GM23338 (cell line): ENCODE data around the gene NTN1. TPM values are rescaled to one million over a fixed set of nuclear protein-coding genes. Genes with fewer than 3 reads are reported as not detected.

ENCODE experiments used
- ATAC-seq: fragments of 200-7000 bp; cut with Tn5 transposase; 3 replicates; pipeline ENCODE4 v1.9.1; 2020
- DNase-seq: peaks from one replicate; pipeline ENCODE4 v3.0.0-alpha.2; 2015; ENCODE audit warnings: low spot score
- H2AFZ ChIP-seq: fragments of 200-600 bp; sonication (generic); 2 replicates; pipeline ENCODE4 v1.8.0; 2016; ENCODE audit warnings: antibody characterized with exemption, mild to moderate bottlenecking, moderate library complexity
- H3F3A ChIP-seq: fragments of 200-600 bp; sonication (generic); replicated peaks from 2 replicates; pipeline ENCODE4 v1.8.0; 2017; ENCODE audit warnings: antibody characterized with exemption, mixed run types, low read depth
- H3K27ac ChIP-seq: fragments of 200-600 bp; sonication (generic); 2 replicates; pipeline ENCODE4 v1.6.1; 2016; ENCODE audit warnings: low read depth
- H3K27me3 ChIP-seq: fragments of 200-600 bp; sonication (generic); 2 replicates; pipeline ENCODE4 v1.8.0; 2016; ENCODE audit warnings: mild to moderate bottlenecking, mixed run types, moderate library complexity; ENCODE audit not compliant: insufficient read depth
- H3K36me3 ChIP-seq: fragments of 200-600 bp; sonication (generic); 2 replicates; pipeline ENCODE4 v1.8.0; 2016; ENCODE audit warnings: mild to moderate bottlenecking; ENCODE audit not compliant: insufficient read depth
- H3K4me1 ChIP-seq: fragments of 200-600 bp; sonication (generic); 2 replicates; pipeline ENCODE4 v1.8.0; 2016; ENCODE audit warnings: mild to moderate bottlenecking, moderate library complexity; ENCODE audit not compliant: insufficient read depth
- H3K4me2 ChIP-seq: fragments of 200-600 bp; sonication (generic); 2 replicates; pipeline ENCODE4 v1.7.1; 2017; ENCODE audit warnings: mixed run types
- H3K4me3 ChIP-seq: fragments of 200-600 bp; sonication (generic); 2 replicates; pipeline ENCODE4 v1.6.1; 2016; ENCODE audit warnings: mixed run types
- H3K79me2 ChIP-seq: fragments of 200-600 bp; sonication (generic); replicated peaks from 2 replicates; pipeline ENCODE4 v1.8.0; 2017; ENCODE audit warnings: mild to moderate bottlenecking; ENCODE audit not compliant: insufficient read depth
- H3K9me2 ChIP-seq: fragments of 200-600 bp; sonication (generic); 2 replicates; pipeline ENCODE4 v1.8.0; 2017; ENCODE audit not compliant: insufficient read depth
- H4K20me1 ChIP-seq: fragments of 200-600 bp; sonication (generic); replicated peaks from 2 replicates; pipeline ENCODE4 v1.8.0; 2017; ENCODE audit warnings: mild to moderate bottlenecking; ENCODE audit not compliant: insufficient read depth
- H3K27ac Mint-ChIP-seq: 2 replicates; pipeline ENCODE4 v1.8.0; 2020; ENCODE audit warnings: inconsistent platforms, mild to moderate bottlenecking, moderate library complexity, mixed read lengths
- H3K27me3 Mint-ChIP-seq: 3 replicates; pipeline ENCODE4 v1.8.0; 2022; ENCODE audit warnings: low read depth, mild to moderate bottlenecking, moderate library complexity, mixed read lengths, inconsistent platforms; ENCODE audit not compliant: insufficient read depth, poor library complexity
- H3K36me3 Mint-ChIP-seq: 3 replicates; pipeline ENCODE4 v1.8.0; 2021; ENCODE audit warnings: low read depth, mild to moderate bottlenecking, inconsistent platforms, moderate library complexity, mixed read lengths
- H3K4me1 Mint-ChIP-seq: 3 replicates; pipeline ENCODE4 v1.8.0; 2020; ENCODE audit warnings: mild to moderate bottlenecking, inconsistent platforms, mixed read lengths
- H3K4me3 Mint-ChIP-seq: 3 replicates; pipeline ENCODE4 v1.8.0; 2021; ENCODE audit warnings: moderate library complexity, mild to moderate bottlenecking, inconsistent platforms, mixed read lengths
- H3K9me3 Mint-ChIP-seq: 3 replicates; pipeline ENCODE4 v1.8.0; 2020; ENCODE audit warnings: moderate library complexity, mild to moderate bottlenecking, inconsistent platforms, mixed read lengths
- EZH2 ChIP-seq: fragments of 200-600 bp; sonication (generic); IDR thresholded peaks from one replicate; pipeline ENCODE4 v1.8.0; 2017; ENCODE audit warnings: antibody characterized with exemption, mild to moderate bottlenecking, low read depth; ENCODE audit not compliant: unreplicated experiment
- EZH2phosphoT487 ChIP-seq: fragments of 200-600 bp; sonication (generic); IDR thresholded peaks from one replicate; pipeline ENCODE4 v1.8.1; 2018; ENCODE audit warnings: antibody characterized with exemption; ENCODE audit not compliant: unreplicated experiment
- JUNB ChIP-seq: IDR thresholded peaks from one replicate; pipeline ENCODE4 v1.6.1; 2016; ENCODE audit warnings: antibody characterized with exemption; ENCODE audit not compliant: unreplicated experiment
- NANOG ChIP-seq: IDR thresholded peaks from 2 replicates; pipeline ENCODE4 v1.6.1; 2016; ENCODE audit warnings: antibody characterized with exemption, borderline replicate concordance
- POLR2AphosphoS5 ChIP-seq: IDR thresholded peaks from 2 replicates; pipeline ENCODE4 v1.6.1; 2016; ENCODE audit warnings: antibody characterized with exemption, low read depth
- STAT1 ChIP-seq: IDR thresholded peaks from one replicate; pipeline ENCODE4 v1.6.1; 2016; ENCODE audit warnings: antibody characterized with exemption; ENCODE audit not compliant: unreplicated experiment
- ZNF114 ChIP-seq: fragments of 250-450 bp; sonication (Bioruptor Pico); IDR thresholded peaks from 2 replicates; pipeline ENCODE4 v1.5.0; 2020; ENCODE audit warnings: mild to moderate bottlenecking, moderate library complexity
- polyA plus RNA-seq: library from polyadenylated mRNA; unstranded; fragments of >200 nt; fragmentation: Nextera tagmentation; extraction: Ambion mirVana; gene quantifications from 2 replicates; pipeline ENCODE4 v1.2.1, GENCODE V29; 2016
- total RNA-seq: library from RNA; depleted of rRNA; stranded (reverse); fragments of >200 nt; shearing (Covaris generic); gene quantifications from 2 replicates; pipeline ENCODE4 v1.2.3, GENCODE V29; 2014
- TF ChIP-seq, protein P1 (sequence below): IDR thresholded peaks from 2 replicates; pipeline ENCODE4 v1.6.1; 2016; ENCODE audit warnings: antibody characterized with exemption
- TF ChIP-seq, protein P2 (sequence below), 2 experiments: fragments of 200-600 bp in 1 of 2; sonication (generic) in 1 of 2; conservative IDR thresholded peaks; 2 replicates each; pipeline versions ENCODE4 v1.5.1 to v1.6.1; 2016 to 2017; ENCODE audit warnings: antibody characterized with exemption in 2 of 2, low read depth in 2 of 2, mild to moderate bottlenecking in 2 of 2, moderate library complexity in 1 of 2
- TF ChIP-seq, protein P3 (sequence below): fragments of 250-450 bp; sonication (Bioruptor Pico); IDR thresholded peaks from 2 replicates; pipeline ENCODE4 v1.5.0; 2020; ENCODE audit warnings: mild to moderate bottlenecking, moderate library complexity
- TF ChIP-seq, protein P4 (sequence below): IDR thresholded peaks from one replicate; pipeline ENCODE4 v1.6.1; 2018; ENCODE audit warnings: antibody characterized with exemption; ENCODE audit not compliant: unreplicated experiment

The NTN1 gene
- total and polyA plus RNA-seq, 2 experiments from 2014 or later = 0.57 to 2.6 TPM

DNA sequence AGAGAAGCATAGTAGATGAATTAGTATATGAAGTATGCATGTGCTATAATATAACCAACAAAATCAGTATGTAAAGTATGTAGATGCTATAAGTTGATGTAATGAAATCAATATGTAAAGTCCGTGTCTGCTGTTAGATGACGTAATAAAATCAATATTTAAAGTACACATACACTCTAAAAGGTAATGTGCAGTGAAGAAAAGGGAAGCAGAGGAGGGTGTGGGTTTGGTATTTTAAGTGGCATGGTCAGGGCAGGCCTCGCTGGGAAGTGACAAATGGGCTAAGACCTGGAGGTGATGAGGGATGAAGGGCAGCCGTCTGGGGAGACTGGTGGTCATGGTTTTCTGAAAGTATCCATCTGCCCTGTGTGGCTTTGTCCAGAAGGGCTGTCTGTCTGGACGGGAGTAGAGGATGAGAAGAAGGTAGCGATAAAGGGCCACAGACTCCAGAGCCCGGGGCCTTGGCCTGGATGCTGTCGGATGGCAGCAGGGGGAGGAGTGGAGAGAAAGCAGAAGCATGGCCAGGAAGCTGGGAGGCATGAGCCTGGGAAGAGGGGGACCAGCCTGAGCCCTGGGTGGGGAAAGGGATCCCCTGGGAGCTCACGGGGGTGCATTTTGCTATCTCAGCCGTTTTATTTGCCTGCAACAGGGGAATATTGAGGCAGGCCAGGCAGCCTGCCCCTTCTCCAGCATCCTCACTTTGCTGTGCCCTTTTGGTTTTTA is 121.6 kb downstream of the NTN1 start (continued):
- no peak for TF ChIP-seq EZH2

DNA sequence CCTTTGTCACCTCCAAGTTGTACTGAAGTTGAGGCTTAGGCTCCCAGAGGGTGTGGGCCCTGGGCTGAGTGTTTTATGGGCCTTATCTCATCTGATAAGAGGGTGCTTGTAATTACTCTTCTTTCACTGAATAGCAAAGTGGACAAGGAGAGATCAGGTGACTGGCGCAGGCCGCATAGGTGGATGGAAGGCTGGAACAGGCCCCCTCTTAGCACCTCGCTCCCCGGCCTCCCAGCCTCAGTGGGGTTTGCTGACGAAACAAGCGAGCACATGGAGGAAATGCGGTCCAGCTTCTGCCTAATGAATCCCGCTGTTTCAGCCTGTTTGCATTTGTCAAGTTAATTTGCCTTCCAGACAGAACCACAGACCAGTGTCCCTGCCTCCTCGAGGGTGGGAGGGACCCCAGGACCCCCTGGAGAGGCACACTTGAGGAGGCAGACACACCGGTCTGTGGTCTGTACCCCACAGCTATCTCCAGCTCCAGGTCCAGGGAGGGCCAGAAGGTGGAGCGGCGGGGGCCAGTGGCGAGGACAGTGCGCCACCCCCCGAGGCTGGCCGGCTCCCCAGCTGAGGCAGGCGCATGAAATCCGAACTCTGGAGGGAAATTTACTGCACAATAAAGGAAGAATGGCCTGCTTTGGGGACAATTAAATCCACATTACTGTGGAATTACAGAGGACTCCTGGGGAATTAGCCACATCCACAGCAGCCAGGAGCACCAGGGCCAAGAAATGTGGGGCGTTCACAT is 123.4 kb downstream of the NTN1 start:
- DNase-seq = no peak
- H3K27ac ChIP-seq = no peak overlapping the region
- TF ChIP-seq, protein P1, sequence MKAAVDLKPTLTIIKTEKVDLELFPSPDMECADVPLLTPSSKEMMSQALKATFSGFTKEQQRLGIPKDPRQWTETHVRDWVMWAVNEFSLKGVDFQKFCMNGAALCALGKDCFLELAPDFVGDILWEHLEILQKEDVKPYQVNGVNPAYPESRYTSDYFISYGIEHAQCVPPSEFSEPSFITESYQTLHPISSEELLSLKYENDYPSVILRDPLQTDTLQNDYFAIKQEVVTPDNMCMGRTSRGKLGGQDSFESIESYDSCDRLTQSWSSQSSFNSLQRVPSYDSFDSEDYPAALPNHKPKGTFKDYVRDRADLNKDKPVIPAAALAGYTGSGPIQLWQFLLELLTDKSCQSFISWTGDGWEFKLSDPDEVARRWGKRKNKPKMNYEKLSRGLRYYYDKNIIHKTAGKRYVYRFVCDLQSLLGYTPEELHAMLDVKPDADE = no peak
- no peak for TF ChIP-seq ZNF114 (CRISPR knock-in tag)
- TF ChIP-seq EZH2 = no peak
- no peak for TF ChIP-seq STAT1
- TF ChIP-seq, protein P2, sequence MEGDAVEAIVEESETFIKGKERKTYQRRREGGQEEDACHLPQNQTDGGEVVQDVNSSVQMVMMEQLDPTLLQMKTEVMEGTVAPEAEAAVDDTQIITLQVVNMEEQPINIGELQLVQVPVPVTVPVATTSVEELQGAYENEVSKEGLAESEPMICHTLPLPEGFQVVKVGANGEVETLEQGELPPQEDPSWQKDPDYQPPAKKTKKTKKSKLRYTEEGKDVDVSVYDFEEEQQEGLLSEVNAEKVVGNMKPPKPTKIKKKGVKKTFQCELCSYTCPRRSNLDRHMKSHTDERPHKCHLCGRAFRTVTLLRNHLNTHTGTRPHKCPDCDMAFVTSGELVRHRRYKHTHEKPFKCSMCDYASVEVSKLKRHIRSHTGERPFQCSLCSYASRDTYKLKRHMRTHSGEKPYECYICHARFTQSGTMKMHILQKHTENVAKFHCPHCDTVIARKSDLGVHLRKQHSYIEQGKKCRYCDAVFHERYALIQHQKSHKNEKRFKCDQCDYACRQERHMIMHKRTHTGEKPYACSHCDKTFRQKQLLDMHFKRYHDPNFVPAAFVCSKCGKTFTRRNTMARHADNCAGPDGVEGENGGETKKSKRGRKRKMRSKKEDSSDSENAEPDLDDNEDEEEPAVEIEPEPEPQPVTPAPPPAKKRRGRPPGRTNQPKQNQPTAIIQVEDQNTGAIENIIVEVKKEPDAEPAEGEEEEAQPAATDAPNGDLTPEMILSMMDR (conservative IDR thresholded peaks at IDR 0.05; ENCODE audit: low read depth in 2 of 2) = no peak
- no peak for TF ChIP-seq JUNB
- no peak for TF ChIP-seq NANOG
- TF ChIP-seq, protein P3, sequence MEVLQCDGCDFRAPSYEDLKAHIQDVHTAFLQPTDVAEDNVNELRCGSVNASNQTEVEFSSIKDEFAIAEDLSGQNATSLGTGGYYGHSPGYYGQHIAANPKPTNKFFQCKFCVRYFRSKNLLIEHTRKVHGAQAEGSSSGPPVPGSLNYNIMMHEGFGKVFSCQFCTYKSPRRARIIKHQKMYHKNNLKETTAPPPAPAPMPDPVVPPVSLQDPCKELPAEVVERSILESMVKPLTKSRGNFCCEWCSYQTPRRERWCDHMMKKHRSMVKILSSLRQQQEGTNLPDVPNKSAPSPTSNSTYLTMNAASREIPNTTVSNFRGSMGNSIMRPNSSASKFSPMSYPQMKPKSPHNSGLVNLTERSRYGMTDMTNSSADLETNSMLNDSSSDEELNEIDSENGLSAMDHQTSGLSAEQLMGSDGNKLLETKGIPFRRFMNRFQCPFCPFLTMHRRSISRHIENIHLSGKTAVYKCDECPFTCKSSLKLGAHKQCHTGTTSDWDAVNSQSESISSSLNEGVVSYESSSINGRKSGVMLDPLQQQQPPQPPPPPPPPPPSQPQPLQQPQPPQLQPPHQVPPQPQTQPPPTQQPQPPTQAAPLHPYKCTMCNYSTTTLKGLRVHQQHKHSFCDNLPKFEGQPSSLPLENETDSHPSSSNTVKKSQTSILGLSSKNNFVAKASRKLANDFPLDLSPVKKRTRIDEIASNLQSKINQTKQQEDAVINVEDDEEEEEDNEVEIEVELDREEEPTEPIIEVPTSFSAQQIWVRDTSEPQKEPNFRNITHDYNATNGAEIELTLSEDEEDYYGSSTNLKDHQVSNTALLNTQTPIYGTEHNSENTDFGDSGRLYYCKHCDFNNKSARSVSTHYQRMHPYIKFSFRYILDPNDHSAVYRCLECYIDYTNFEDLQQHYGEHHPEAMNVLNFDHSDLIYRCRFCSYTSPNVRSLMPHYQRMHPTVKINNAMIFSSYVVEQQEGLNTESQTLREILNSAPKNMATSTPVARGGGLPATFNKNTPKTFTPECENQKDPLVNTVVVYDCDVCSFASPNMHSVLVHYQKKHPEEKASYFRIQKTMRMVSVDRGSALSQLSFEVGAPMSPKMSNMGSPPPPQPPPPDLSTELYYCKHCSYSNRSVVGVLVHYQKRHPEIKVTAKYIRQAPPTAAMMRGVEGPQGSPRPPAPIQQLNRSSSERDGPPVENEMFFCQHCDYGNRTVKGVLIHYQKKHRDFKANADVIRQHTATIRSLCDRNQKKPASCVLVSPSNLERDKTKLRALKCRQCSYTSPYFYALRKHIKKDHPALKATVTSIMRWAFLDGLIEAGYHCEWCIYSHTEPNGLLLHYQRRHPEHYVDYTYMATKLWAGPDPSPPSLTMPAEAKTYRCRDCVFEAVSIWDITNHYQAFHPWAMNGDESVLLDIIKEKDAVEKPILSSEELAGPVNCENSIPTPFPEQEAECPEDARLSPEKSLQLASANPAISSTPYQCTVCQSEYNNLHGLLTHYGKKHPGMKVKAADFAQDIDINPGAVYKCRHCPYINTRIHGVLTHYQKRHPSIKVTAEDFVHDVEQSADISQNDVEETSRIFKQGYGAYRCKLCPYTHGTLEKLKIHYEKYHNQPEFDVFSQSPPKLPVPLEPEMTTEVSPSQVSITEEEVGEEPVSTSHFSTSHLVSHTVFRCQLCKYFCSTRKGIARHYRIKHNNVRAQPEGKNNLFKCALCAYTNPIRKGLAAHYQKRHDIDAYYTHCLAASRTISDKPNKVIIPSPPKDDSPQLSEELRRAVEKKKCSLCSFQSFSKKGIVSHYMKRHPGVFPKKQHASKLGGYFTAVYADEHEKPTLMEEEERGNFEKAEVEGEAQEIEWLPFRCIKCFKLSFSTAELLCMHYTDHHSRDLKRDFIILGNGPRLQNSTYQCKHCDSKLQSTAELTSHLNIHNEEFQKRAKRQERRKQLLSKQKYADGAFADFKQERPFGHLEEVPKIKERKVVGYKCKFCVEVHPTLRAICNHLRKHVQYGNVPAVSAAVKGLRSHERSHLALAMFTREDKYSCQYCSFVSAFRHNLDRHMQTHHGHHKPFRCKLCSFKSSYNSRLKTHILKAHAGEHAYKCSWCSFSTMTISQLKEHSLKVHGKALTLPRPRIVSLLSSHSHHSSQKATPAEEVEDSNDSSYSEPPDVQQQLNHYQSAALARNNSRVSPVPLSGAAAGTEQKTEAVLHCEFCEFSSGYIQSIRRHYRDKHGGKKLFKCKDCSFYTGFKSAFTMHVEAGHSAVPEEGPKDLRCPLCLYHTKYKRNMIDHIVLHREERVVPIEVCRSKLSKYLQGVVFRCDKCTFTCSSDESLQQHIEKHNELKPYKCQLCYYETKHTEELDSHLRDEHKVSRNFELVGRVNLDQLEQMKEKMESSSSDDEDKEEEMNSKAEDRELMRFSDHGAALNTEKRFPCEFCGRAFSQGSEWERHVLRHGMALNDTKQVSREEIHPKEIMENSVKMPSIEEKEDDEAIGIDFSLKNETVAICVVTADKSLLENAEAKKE (CRISPR knock-in tag) = no peak
- no peak for TF ChIP-seq POLR2AphosphoS5
- TF ChIP-seq, protein P4, sequence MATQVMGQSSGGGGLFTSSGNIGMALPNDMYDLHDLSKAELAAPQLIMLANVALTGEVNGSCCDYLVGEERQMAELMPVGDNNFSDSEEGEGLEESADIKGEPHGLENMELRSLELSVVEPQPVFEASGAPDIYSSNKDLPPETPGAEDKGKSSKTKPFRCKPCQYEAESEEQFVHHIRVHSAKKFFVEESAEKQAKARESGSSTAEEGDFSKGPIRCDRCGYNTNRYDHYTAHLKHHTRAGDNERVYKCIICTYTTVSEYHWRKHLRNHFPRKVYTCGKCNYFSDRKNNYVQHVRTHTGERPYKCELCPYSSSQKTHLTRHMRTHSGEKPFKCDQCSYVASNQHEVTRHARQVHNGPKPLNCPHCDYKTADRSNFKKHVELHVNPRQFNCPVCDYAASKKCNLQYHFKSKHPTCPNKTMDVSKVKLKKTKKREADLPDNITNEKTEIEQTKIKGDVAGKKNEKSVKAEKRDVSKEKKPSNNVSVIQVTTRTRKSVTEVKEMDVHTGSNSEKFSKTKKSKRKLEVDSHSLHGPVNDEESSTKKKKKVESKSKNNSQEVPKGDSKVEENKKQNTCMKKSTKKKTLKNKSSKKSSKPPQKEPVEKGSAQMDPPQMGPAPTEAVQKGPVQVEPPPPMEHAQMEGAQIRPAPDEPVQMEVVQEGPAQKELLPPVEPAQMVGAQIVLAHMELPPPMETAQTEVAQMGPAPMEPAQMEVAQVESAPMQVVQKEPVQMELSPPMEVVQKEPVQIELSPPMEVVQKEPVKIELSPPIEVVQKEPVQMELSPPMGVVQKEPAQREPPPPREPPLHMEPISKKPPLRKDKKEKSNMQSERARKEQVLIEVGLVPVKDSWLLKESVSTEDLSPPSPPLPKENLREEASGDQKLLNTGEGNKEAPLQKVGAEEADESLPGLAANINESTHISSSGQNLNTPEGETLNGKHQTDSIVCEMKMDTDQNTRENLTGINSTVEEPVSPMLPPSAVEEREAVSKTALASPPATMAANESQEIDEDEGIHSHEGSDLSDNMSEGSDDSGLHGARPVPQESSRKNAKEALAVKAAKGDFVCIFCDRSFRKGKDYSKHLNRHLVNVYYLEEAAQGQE = no peak
- TF ChIP-seq EZH2phosphoT487 = no peak
- Mint-ChIP-seq H3K36me3 (no peaks in the 10 kb centered on the region), H3K4me3 (no peak overlapping the region), H3K27ac (no peak overlapping the region), H3K9me3 (no peaks in the 10 kb centered on the region), H3K27me3 (peaks cover 8% of the 10 kb centered on the region), H3K4me1 (peaks cover 12% of the 10 kb centered on the region; the same call in 2 of the 3 replicates)
- H3K4me3 ChIP-seq = no peak overlapping the region
- no peaks in the 10 kb centered on the region for H3K79me2 ChIP-seq
- H3K4me2 ChIP-seq = no peak overlapping the region
- no peaks in the 10 kb centered on the region for H3K9me2 ChIP-seq
- no peak overlapping the region for H2AFZ ChIP-seq
- H3K4me1 ChIP-seq = no peaks in the 10 kb centered on the region
- H4K20me1 ChIP-seq = no peaks in the 10 kb centered on the region
- ATAC-seq = no peak
- H3K36me3 ChIP-seq = no peaks in the 10 kb centered on the region
- H3K27me3 ChIP-seq = no peaks in the 10 kb centered on the region
- no peaks in the 10 kb centered on the region for H3F3A ChIP-seq
